ENCODE results near the gene EID1. TPM values are rescaled to one million over a fixed set of nuclear protein-coding genes. Genes with fewer than 3 reads are reported as not detected.
"Not testable (repeated sequence)": the region's sequence is repeated elsewhere in the genome, so short reads cannot be mapped to it uniquely, and the experiment has no call there.

Gene EID1
- total RNA-seq, 4 donors from 2014 or later, result 250 to 391 (median 334) TPM

- Histone ChIP-seq H3K27ac (replicated peaks in 1 of 4) (peak overlapping the region; percentile 43 to 72 (median 59)), H3K27me3 (peaks cover 0 to 5% (median 0%) of the 10 kb centered on the region in 4 donors), H3K4me1 (no peaks in the 10 kb centered on the region), H3K36me3 (no peaks in the 10 kb centered on the region), H3K4me3 (peak overlapping the region in 1 of 4 donors; percentile 26), H3K9me3 (no peaks in the 10 kb centered on the region)
- 76% methylated on average over 2 of the region's 2 CpGs for WGBS
- intact Hi-C loops (cut with DNase I), result no loop called here
- no peak for DNase-seq (ENCODE audit: extremely low spot score)
- TF ChIP-seq POLR2AphosphoS5 (IDR thresholded peaks at IDR 0.05) (no peak), EP300 (IDR thresholded peaks at IDR 0.05) (no peak), POLR2A (IDR thresholded peaks at IDR 0.05; ENCODE audit: low read depth) (no peak)
- TF ChIP-seq, protein P1, sequence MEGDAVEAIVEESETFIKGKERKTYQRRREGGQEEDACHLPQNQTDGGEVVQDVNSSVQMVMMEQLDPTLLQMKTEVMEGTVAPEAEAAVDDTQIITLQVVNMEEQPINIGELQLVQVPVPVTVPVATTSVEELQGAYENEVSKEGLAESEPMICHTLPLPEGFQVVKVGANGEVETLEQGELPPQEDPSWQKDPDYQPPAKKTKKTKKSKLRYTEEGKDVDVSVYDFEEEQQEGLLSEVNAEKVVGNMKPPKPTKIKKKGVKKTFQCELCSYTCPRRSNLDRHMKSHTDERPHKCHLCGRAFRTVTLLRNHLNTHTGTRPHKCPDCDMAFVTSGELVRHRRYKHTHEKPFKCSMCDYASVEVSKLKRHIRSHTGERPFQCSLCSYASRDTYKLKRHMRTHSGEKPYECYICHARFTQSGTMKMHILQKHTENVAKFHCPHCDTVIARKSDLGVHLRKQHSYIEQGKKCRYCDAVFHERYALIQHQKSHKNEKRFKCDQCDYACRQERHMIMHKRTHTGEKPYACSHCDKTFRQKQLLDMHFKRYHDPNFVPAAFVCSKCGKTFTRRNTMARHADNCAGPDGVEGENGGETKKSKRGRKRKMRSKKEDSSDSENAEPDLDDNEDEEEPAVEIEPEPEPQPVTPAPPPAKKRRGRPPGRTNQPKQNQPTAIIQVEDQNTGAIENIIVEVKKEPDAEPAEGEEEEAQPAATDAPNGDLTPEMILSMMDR (IDR thresholded peaks at IDR 0.05), result no peak
Observed at GRCh38 chr15:48898446-48898845, 20.5 kb downstream of the EID1 start.

DNA sequence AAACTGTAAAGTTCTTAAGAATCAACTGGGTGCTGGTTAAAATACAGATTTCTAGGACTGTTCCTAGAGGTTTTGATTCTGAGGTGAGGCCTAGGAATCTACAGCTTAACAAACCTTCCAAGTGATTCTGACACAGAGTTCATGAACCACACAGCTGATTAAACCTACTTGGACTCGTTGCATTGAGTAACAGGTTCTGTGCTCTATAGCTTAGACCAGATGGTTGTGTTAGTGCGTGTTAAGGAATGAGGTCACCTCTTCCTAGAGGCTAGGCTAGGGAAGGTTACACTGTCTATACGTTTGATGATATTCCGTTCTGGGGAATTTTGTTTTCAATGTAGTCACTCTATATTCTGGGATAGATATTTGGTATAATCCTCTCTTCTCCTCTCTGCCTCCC is 21.9 kb downstream of the EID1 start:
- intact Hi-C loops (cut with DNase I), result no loop called here
- TF ChIP-seq EP300 (IDR thresholded peaks at IDR 0.05) (no peak), POLR2AphosphoS5 (IDR thresholded peaks at IDR 0.05) (no peak), POLR2A (IDR thresholded peaks at IDR 0.05; ENCODE audit: low read depth) (no peak)
- TF ChIP-seq, protein P1 (IDR thresholded peaks at IDR 0.05), result no peak
- no peak for DNase-seq (ENCODE audit: extremely low spot score)
- Histone ChIP-seq H3K4me1 (no peaks in the 10 kb centered on the region), H3K36me3 (no peaks in the 10 kb centered on the region), H3K4me3 (no peak overlapping the region), H3K27me3 (peaks cover 0 to 5% (median 0%) of the 10 kb centered on the region in 4 donors), H3K9me3 (no peaks in the 10 kb centered on the region), H3K27ac (replicated peaks in 1 of 4) (no peak overlapping the region)
- WGBS, result 100% methylated on average over 2 of the region's 4 CpGs

- Histone ChIP-seq H3K9me3 (no peaks in the 10 kb centered on the region), H3K36me3 (no peaks in the 10 kb centered on the region), H3K27ac (replicated peaks in 1 of 4) (no peak overlapping the region), H3K4me3 (no peak overlapping the region), H3K27me3 (no peaks in the 10 kb centered on the region), H3K4me1 (no peaks in the 10 kb centered on the region)
- DNase-seq (ENCODE audit: extremely low spot score), result no peak
- intact Hi-C loops (cut with DNase I), result no loop called here
- TF ChIP-seq, protein P1 (IDR thresholded peaks at IDR 0.05), result no peak
- TF ChIP-seq POLR2A (IDR thresholded peaks at IDR 0.05; ENCODE audit: low read depth) (no peak), EP300 (IDR thresholded peaks at IDR 0.05) (no peak), POLR2AphosphoS5 (IDR thresholded peaks at IDR 0.05) (no peak)
- WGBS, result 97% methylated on average over 4 of the region's 4 CpGs
Observed at GRCh38 chr15:48904758-48905157, 26.8 kb downstream of the EID1 start.

- no peaks in the 10 kb centered on the region for H3K36me3 ChIP-seq
- no peak overlapping the region for H3K4me3 ChIP-seq
- intact Hi-C loops (cut with DNase I), result no loop called here
- no peaks in the 10 kb centered on the region for H3K4me1 ChIP-seq
- TF ChIP-seq EP300 (IDR thresholded peaks at IDR 0.05) (no peak), POLR2AphosphoS5 (IDR thresholded peaks at IDR 0.05) (no peak), POLR2A (IDR thresholded peaks at IDR 0.05; ENCODE audit: low read depth) (no peak)
- TF ChIP-seq, protein P1 (IDR thresholded peaks at IDR 0.05), result no peak
- no peak overlapping the region for H3K27ac ChIP-seq (replicated peaks in 1 of 4)
- no peak for DNase-seq (ENCODE audit: extremely low spot score)
- H3K9me3 ChIP-seq, result no peaks in the 10 kb centered on the region
- H3K27me3 ChIP-seq, result no peaks in the 10 kb centered on the region
Observed at GRCh38 chr15:48905216-48905615, 27.3 kb downstream of the EID1 start.

DNA sequence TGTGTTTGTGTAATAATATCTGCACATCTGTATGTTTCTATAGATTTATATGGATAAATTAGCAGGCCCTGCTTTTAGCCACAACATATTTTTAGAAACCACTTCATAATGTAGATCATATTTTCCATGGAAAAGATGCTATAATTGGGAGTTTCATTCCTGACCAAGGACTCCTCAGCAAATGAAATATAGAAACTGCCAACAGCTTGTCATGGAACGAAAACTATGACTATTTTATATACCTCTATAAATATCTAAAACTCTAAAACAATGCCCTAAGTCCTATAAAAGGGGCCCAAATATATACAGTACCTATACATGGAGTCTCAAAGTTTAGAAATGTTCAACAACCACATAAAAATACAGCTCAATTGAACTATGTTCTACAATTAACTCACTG is 27.9 kb downstream of the EID1 start:
- Histone ChIP-seq H3K4me1 (no peaks in the 10 kb centered on the region), H3K36me3 (no peaks in the 10 kb centered on the region), H3K4me3 (no peak overlapping the region), H3K27ac (replicated peaks in 1 of 4) (no peak overlapping the region), H3K27me3 (no peaks in the 10 kb centered on the region), H3K9me3 (no peaks in the 10 kb centered on the region)
- DNase-seq (ENCODE audit: extremely low spot score), result no peak
- WGBS, result 54% methylated on average over 1 of the region's 1 CpG
- TF ChIP-seq EP300 (IDR thresholded peaks at IDR 0.05), result no peak
- TF ChIP-seq, protein P1 (IDR thresholded peaks at IDR 0.05), result no peak
- no peak for TF ChIP-seq POLR2AphosphoS5 (IDR thresholded peaks at IDR 0.05)
- TF ChIP-seq POLR2A (IDR thresholded peaks at IDR 0.05; ENCODE audit: low read depth), result no peak
- intact Hi-C loops (cut with DNase I), result no loop called here

DNA sequence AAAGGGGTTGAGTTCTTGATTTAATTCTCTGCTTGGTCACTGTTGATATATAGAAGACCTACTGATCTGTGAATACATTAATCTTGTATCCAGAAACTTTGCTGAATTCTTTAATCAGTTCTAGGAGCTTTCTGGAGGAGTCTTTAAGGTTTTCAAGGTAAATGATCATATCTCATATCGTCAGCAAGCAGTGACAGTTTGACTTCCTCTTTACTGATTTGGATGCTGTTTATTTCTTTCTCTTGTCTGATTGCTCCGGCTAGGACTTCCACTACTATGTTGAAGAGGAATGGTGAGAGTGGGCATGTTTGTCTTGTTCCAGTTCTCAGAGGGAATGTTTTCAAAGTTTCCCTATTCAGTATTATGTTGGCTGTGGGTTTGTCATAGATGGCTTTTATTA is 31.4 kb downstream of the EID1 start:
- 85% methylated on average over 2 of the region's 2 CpGs for WGBS
- H3K36me3 ChIP-seq; H3K27me3 ChIP-seq; H3K4me3 ChIP-seq; H3K27ac ChIP-seq (replicated peaks in 1 of 4); intact Hi-C loops (cut with DNase I); H3K4me1 ChIP-seq; H3K9me3 ChIP-seq; DNase-seq (ENCODE audit: extremely low spot score): not testable (repeated sequence)

DNA sequence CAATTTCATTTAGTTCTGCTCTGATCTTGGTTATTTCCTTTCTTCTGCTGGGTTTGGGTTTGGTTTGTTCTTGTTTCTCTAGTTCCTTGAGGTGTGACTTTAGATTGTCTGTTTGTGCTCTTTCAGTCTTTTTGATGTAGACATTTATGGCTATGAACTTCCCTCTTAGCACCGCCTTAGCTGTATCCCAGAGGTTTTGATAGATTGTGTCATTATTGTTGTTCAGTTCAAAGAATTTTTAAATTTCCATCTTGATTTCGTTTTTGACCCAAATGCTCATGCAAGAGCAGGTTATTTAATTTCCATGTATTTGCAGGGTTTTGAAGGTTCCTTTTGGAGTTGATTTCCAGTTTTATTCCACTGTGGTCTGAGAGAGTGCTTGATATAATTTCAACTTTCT is 32.6 kb downstream of the EID1 start:
- intact Hi-C loops (cut with DNase I); H3K36me3 ChIP-seq; H3K4me1 ChIP-seq; H3K27me3 ChIP-seq; H3K9me3 ChIP-seq; H3K4me3 ChIP-seq; H3K27ac ChIP-seq (replicated peaks in 1 of 4); DNase-seq (ENCODE audit: extremely low spot score): not testable (repeated sequence)
- WGBS, result 86% methylated on average over 2 of the region's 2 CpGs

All from esophagus muscularis mucosa (tissue), 4 donors.